Omental fat pad (tissue), 4 donors: Measurements from ENCODE around the gene KIAA0513. TPM values are rescaled to one million over a fixed set of nuclear protein-coding genes. Genes with fewer than 3 reads are reported as not detected.

ENCODE experiments used
- ATAC-seq: fragments of 150-250 bp; one replicate; pipeline ENCODE4 v1.9.1; 2016; ENCODE audit warnings: mild to moderate bottlenecking, moderate library complexity; ENCODE audit not compliant: low FRiP score
- DNase-seq: peaks from one replicate; pipeline ENCODE4 v3.0.0-alpha.2; 2019; ENCODE audit warnings: low spot score
- total RNA-seq, 4 donors: library from RNA; depleted of rRNA; stranded (reverse); fragments of >200 nt; gene quantifications; one replicate each; pipeline ENCODE4 v1.1.0, GENCODE V29; 2016
- TF ChIP-seq, protein P1 (sequence below), 3 donors: fragments of 450-650 bp; IDR thresholded peaks; one replicate each; pipeline ENCODE4 v1.5.1; 2016 to 2017; ENCODE audit warnings: antibody characterized with exemption in 3 of 3, mild to moderate bottlenecking in 3 of 3, moderate library complexity in 2 of 3

The KIAA0513 gene
- total RNA-seq, 4 donors from 2014 or later: 9.1 to 13.2 (median 11.2) TPM

DNA sequence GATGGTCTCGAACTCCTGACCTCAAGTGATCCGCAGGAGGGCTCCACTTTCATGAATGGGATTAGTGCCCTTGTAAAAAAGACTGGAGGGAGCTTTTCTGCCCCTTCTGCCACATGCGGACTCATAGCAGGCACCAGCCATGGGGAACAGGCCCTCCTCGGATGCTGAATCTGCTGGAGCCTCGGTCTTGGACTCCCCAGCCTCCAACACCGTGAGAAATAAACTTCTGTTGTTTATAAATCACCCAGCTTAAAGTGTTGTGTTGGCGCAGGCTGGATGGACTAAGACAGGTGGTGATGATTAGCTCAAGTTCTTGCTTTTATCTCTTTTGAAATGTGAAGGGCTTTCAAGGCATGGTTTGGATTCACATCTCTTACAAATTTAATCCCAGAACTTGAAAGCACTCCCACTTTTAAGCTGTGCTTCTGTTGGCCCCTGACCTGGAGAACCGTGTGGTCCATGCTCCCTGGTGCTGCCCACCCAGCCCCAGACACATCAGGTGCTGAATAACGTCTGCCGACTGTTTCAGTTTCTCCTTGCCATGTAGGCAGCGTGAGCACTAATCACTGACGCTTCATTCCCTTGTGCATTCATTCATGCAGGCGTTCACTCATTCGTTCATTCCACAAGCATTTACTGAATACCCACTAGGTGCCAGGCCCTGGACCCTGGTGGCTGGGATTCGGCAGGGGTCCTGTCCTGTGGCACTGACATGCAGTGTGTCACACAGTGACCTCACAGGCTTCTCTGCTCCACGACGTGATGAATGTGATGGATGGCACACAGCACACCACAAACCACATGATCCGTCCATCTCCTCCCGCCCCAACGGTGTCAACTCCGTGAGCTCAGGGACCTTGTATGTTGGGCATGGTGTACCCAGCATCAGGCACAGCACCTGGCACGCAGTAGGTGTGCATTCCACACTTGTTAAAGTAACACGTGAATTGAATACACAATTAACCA is 75.8 kb downstream of the KIAA0513 start:
- ATAC-seq (no peak), DNase-seq (no peak)
- TF ChIP-seq, protein P1, sequence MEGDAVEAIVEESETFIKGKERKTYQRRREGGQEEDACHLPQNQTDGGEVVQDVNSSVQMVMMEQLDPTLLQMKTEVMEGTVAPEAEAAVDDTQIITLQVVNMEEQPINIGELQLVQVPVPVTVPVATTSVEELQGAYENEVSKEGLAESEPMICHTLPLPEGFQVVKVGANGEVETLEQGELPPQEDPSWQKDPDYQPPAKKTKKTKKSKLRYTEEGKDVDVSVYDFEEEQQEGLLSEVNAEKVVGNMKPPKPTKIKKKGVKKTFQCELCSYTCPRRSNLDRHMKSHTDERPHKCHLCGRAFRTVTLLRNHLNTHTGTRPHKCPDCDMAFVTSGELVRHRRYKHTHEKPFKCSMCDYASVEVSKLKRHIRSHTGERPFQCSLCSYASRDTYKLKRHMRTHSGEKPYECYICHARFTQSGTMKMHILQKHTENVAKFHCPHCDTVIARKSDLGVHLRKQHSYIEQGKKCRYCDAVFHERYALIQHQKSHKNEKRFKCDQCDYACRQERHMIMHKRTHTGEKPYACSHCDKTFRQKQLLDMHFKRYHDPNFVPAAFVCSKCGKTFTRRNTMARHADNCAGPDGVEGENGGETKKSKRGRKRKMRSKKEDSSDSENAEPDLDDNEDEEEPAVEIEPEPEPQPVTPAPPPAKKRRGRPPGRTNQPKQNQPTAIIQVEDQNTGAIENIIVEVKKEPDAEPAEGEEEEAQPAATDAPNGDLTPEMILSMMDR (IDR thresholded peaks at IDR 0.05): no peak

GRCh38 chr16:85104147-85104546 is 76.6 kb downstream of the KIAA0513 start:
- TF ChIP-seq, protein P1 (IDR thresholded peaks at IDR 0.05): no peak
- no peak for DNase-seq
- no peak for ATAC-seq

DNA sequence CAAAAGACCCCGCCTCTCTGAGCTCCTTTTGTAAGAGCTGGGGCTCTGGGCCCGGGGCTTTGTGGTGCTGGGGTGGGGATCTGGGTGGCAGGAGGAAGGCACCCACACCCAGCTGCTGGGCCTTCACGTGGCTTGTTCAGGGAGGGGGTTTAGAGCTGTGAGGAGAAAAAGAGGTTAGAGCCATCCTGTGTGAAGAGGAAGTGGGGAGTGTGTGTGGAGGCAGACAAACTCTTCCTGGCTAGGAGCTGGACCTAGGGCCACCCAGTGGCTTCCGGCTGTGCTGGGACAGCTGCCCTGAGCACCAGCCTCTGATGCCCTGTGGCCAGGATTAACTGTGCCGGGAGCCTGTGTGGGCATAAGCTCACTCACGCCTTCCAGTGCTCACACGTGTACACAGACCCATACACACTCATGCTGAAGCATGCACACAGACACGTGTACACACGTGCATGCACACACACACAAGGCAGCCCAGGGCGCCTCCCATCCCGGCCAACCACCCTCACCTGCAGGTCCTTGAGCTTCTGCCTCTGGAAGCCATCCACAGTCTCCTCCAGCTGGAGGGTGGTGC is 77.3 kb downstream of the KIAA0513 start:
- TF ChIP-seq, protein P1 (IDR thresholded peaks at IDR 0.05): no peak
- DNase-seq (no peak), ATAC-seq (no peak)

- DNase-seq (no peak), ATAC-seq (no peak)
- TF ChIP-seq, protein P1 (IDR thresholded peaks at IDR 0.05): no peak
These were observed 77.9 kb downstream of the KIAA0513 start for GRCh38 chr16:85105475-85105874.

- DNase-seq: no peak
- ATAC-seq: no peak
- TF ChIP-seq, protein P1 (IDR thresholded peaks at IDR 0.05): no peak
These were observed 79.5 kb downstream of the KIAA0513 start for GRCh38 chr16:85107083-85107482.

DNA sequence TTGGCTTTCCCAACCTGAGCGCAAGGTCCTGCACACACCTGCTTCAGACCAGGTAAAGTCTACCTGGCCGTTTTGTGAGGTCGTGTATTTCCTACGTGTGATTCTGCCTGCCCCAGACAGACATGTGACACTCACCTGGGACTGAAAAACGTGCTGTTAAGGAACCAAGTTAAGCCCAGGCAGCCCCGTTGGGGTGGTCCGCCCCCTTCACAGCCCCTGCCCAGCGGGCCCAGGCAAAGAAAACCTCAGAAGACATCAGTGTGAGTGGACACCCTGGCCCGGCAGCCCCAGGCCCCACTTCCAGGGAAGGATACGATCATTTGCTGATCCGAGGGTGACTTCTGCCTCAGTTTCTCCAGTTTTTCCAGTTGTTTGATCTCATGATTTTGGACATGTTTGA is 79.9 kb downstream of the KIAA0513 start:
- TF ChIP-seq, protein P1 (IDR thresholded peaks at IDR 0.05): no peak
- DNase-seq: no peak
- ATAC-seq: no peak
